Endothelial cell of umbilical vein (primary cell): Measurements from ENCODE around the gene EFCC1.

Experiments used
- POLR2A ChIP-seq: IDR thresholded peaks from 2 replicates; pipeline ENCODE4 v1.6.1; 2012; ENCODE audit warnings: low read depth, mild to moderate bottlenecking, control low read depth, low read length
- POLR2AphosphoS5 ChIP-seq: IDR thresholded peaks from 2 replicates; pipeline ENCODE4 v1.6.1; 2012; ENCODE audit warnings: low read depth, mild to moderate bottlenecking, control low read depth, low read length, moderate library complexity; ENCODE audit not compliant: insufficient read depth

- no peak for TF ChIP-seq POLR2A
- TF ChIP-seq POLR2AphosphoS5, result no peak
Observed at GRCh38 chr3:129032716-129033115, 31.6 kb downstream of the EFCC1 start.
